ENCODE results near the gene ZBTB42.
A peak's percentile ranks its signal among the peaks of the same experiment; 100 is the strongest.

Gene ZBTB42

GRCh38 chr14:104800771-104801519, at the start of gene ZBTB42:
TSS of gene ZBTB42 (plus strand) at chr14:104801101. CDS start at chr14:104801198, 97 bp downstream.
- DNase-seq: peak; percentile 48

GRCh38 chr14:104751539-104752422, 49.1 kb upstream of the ZBTB42 start:
- no peak for DNase-seq

GRCh38 chr14:104752423-104752734, 48.5 kb upstream of the ZBTB42 start:
- DNase-seq: no peak

GRCh38 chr14:104752735-104753527, 48.0 kb upstream of the ZBTB42 start, which contains the start of gene SIVA1:
TSS of gene SIVA1 (plus strand) at chr14:104753147. CDS start at chr14:104753202, 55 bp downstream.
- peak; percentile 100 for DNase-seq

- DNase-seq: peak; percentile 14
Measured at GRCh38 chr14:104753528-104754212, 47.2 kb upstream of the ZBTB42 start.

- no peak for DNase-seq
Measured at GRCh38 chr14:104754213-104754851, 46.6 kb upstream of the ZBTB42 start.

GRCh38 chr14:104755621-104756020, 45.3 kb upstream of the ZBTB42 start:
- no peak for DNase-seq

GRCh38 chr14:104756477-104757237, 44.2 kb upstream of the ZBTB42 start:
- no peak for DNase-seq

- no peak for DNase-seq
Measured at GRCh38 chr14:104757238-104757585, 43.7 kb upstream of the ZBTB42 start.

GRCh38 chr14:104757681-104758392, 43.1 kb upstream of the ZBTB42 start:
- no peak for DNase-seq

- no peak for DNase-seq
Measured at GRCh38 chr14:104758981-104759969, 41.6 kb upstream of the ZBTB42 start.

GRCh38 chr14:104765517-104765916, 35.4 kb upstream of the ZBTB42 start:
- DNase-seq: no peak

- no peak for DNase-seq
Measured at GRCh38 chr14:104766256-104766862, 34.5 kb upstream of the ZBTB42 start.

- no peak for DNase-seq
Measured at GRCh38 chr14:104766863-104767633, 33.9 kb upstream of the ZBTB42 start.

- no peak for DNase-seq
Measured at GRCh38 chr14:104767634-104767918, 33.3 kb upstream of the ZBTB42 start.

GRCh38 chr14:104768437-104769323, 32.2 kb upstream of the ZBTB42 start:
- peak; percentile 89 for DNase-seq
